HG02571 (cell line): ENCODE measurements around the gene TMEM41B.
A peak's percentile ranks its signal among the peaks of the same experiment; 100 is the strongest.
"Not testable (repeated sequence)": the region's sequence is repeated elsewhere in the genome, so short reads cannot be mapped to it uniquely, and the experiment has no call there.

Source experiments
- ATAC-seq: cut with Tn5 transposase; IDR thresholded peaks from one replicate; pipeline ENCODE4 v1.9.1; 2021; ENCODE audit warnings: mild to moderate bottlenecking, moderate library complexity; ENCODE audit not compliant: unreplicated experiment

Gene TMEM41B

GRCh38 chr11:9314291-9315077 lies at the start of gene TMEM41B:
Gene TMEM41B, minus strand, starts transcription at chr11:9314593. Its CDS starts 152 bp downstream, at chr11:9314441.
- peak; percentile 93 for ATAC-seq

- ATAC-seq: no peak
Measured at GRCh38 chr11:9362393-9362863, 48.0 kb upstream of the TMEM41B start.

- ATAC-seq: not testable (repeated sequence)
Measured at GRCh38 chr11:9360862-9361622, 46.6 kb upstream of the TMEM41B start.

- no peak for ATAC-seq
Measured at GRCh38 chr11:9357041-9357440, 42.6 kb upstream of the TMEM41B start.

GRCh38 chr11:9351321-9351881 lies 37.0 kb upstream of the TMEM41B start:
- ATAC-seq: no peak

GRCh38 chr11:9347779-9348178 lies 33.4 kb upstream of the TMEM41B start:
- ATAC-seq: not testable (repeated sequence)

- ATAC-seq: no peak
Measured at GRCh38 chr11:9347100-9347499, 32.7 kb upstream of the TMEM41B start.

- no peak for ATAC-seq
Measured at GRCh38 chr11:9344061-9344680, 29.8 kb upstream of the TMEM41B start.

GRCh38 chr11:9341638-9342178 lies 27.3 kb upstream of the TMEM41B start:
- ATAC-seq: no peak

- ATAC-seq: no peak
Measured at GRCh38 chr11:9332655-9333054, 18.3 kb upstream of the TMEM41B start.

GRCh38 chr11:9330387-9331384 lies 16.3 kb upstream of the TMEM41B start:
- ATAC-seq: no peak

- no peak for ATAC-seq
Measured at GRCh38 chr11:9320047-9320446, 5.7 kb upstream of the TMEM41B start.

- ATAC-seq: not testable (repeated sequence)
Measured at GRCh38 chr11:9319377-9320001, 5.1 kb upstream of the TMEM41B start.

GRCh38 chr11:9318442-9319376 lies 4.3 kb upstream of the TMEM41B start:
- ATAC-seq: not testable (repeated sequence)

GRCh38 chr11:9316334-9316733 lies 1.9 kb upstream of the TMEM41B start:
- ATAC-seq: no peak

GRCh38 chr11:9315078-9315688 lies 790 bp upstream of the TMEM41B start:
- ATAC-seq: no peak

GRCh38 chr11:9313648-9314290 lies 624 bp downstream of the TMEM41B start:
- ATAC-seq: peak; percentile 21
